Myocyte (in vitro differentiated cells): Measurements from ENCODE around the gene GBP1. TPM values are rescaled to one million over a fixed set of nuclear protein-coding genes. Genes with fewer than 3 reads are reported as not detected.
A peak's percentile ranks its signal among the peaks of the same experiment; 100 is the strongest.
"Not testable (repeated sequence)": the region's sequence is repeated elsewhere in the genome, so short reads cannot be mapped to it uniquely, and the experiment has no call there.

ENCODE experiments used
- DNase-seq: peaks from one replicate; pipeline ENCODE4 v3.0.0-alpha.2; 2012; ENCODE audit warnings: low read depth
- total RNA-seq: library from RNA; depleted of rRNA; stranded (reverse); fragments of >200 nt; gene quantifications from 2 replicates; pipeline ENCODE4 v1.2.3, GENCODE V29; 2014

The GBP1 gene
- total RNA-seq, 1 donor from 2014 or later: 30.3 TPM

GRCh38 chr1:89060091-89060490 is 4.9 kb downstream of the GBP1 start:
- peak; percentile 28 for DNase-seq

DNA sequence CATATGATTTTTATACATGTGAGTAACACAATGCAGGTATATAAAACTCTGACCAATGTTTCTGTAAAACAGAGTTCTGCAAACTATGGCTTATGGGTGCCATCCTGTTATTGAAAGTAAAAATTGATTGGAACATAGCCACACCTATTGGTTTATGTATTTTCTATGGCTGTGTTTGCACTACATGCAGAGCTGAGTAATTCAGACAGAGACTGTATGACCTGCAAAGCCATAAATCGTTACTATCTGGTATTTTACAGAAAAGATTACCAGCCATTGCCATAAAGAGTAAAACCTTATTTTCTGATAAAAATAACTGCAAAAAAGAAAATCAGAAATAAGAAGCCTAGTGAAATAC is 13.1 kb downstream of the GBP1 start:
- DNase-seq: no peak

DNA sequence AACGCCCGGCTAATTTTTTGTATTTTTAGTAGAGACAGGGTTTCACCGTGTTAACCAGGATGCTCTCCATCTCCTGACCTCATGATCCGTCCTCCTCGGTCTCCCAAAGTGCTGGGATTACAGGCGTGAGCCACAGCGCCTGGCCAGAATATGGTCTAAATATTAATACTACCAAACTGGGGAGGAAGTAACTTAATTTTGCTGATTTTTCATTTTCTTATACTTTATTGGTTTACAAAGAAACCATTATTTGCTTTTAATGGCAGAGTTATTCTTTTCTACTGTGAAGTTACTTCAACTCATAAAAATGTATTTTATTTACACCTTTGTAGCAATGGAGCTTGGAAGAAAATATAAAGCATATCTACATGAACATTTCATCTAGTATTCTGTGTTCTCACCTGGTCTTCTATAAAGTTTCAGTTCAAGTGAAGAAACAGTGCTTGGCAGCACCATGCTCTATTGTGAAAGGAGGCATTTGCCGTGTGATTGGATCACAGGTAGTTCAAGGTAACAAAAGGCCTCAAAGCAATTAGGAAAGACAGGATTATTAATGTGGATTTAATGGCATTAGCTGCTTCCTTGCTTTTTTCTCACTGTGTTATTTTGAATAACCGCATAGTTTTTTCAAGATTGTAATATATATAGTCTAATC is 13.6 kb downstream of the GBP1 start:
- no peak for DNase-seq

DNA sequence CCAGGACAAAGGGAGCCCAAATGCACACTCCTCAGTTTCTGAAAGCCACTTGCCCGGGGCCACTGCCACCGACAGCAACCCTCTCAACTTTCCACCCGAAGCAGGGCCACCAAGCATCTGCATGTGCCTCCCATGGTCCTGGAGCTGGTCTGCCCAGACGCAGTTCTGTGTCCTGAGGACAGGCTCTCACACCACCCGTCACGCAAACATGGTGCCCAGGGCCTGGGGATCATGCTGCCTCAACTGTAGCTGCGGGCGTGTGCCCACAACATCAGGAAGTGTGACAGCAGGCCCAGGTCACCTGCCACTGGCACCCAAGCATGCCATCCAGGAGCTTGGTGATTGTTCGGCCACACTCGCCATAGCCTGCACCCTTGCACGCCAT is 14.4 kb downstream of the GBP1 start:
- DNase-seq: no peak

GRCh38 chr1:89049901-89050648 is 14.9 kb downstream of the GBP1 start:
- DNase-seq: not testable (repeated sequence)

GRCh38 chr1:89049187-89049586 is 15.8 kb downstream of the GBP1 start:
- not testable (repeated sequence) for DNase-seq

GRCh38 chr1:89047734-89048133 is 17.3 kb downstream of the GBP1 start:
- no peak for DNase-seq

DNA sequence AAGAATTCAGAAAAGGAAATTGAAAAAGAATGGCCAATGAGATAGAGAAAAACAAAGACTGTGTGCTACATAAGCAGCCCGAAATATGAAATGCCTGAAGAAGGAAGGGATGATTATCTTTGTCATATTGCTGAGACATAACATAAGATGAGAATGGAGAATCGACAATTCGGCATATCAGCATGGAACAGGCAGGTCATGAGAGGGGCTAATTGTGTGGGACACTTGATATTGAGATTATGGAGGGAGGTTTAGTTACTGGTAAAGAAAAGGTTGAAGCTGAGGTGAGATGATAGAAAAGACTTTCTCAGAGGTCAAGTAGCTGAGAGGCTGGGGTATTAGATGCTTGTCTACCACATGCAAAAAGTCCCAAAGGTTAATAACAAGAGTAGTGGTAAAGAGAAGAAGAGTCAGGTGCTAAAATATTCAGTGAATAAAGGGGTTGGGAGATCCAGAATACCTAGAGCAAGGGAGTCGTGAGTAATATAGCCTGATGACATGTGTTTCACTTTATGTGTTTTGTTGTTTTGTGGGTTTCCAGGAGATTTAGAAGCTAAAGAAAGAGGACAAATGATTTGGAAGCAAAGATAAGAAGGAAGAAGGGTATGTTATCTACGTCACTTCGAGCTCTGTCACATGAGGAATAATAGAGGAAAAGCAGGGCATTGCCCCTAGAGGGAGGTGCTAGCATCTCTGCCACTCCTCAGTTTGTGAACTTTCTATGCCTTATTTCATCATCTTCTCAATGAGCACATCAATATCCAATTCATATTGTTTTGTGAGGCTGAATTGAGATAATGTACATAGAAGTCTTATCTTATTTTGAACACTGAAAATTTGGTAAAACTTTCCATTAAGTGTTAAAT is 18.5 kb downstream of the GBP1 start:
- not testable (repeated sequence) for DNase-seq

DNA sequence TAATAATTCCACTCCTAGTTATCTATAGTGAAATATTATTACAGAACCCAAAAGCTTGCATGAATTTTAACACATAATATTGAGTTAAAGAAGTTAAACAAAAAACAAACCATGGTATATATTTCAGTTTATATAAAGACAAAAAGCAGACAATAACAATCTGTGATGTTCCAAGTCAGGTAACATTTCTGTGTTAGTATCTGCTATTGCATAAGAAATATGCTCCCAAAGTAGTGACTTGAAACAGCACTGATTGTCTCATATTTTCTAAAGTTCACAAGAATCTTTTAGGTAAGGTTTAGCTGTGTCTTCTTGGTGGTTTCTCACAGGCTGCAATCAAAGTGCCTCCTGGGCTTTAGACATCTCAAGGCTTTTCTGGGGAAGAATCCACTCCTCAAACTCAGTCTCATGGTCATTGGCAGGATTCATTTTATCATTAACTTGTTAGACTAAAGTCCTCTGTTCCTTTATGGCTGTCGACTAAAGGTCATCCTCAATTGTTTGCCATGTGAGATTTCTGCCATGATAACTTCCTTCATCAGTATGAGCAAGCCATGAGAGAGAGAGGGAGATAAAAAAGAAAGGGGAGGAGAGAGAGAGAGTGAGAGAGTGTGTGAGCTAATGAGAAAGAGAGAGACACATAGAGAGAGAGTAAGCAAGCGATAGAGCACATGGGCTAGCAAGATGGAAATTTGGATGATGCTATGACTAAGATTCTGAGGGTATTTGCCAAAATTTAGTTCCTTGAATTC is 19.9 kb downstream of the GBP1 start:
- DNase-seq: no peak

DNA sequence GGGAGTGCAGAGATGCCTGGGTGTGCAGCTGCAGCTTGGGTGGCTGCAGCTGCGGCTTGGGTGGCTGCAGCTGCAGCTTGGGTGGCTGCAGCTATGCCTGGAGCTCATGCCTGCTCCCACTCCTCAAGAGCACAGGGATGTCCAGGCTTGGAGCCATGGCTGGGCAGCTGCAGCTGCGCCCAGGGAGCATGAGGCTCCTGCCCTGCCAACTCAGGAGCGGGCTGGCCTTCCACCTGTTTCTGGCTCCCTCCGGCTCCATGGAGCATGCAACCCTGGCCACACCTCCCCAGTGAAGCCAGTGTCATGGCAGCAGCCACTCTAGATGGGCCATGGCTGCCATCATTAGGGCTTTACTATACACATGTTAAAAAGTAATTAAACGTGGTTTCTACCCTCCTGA is 21.1 kb downstream of the GBP1 start:
- peak; percentile 27 for DNase-seq

- DNase-seq: no peak
These were observed 22.5 kb downstream of the GBP1 start for GRCh38 chr1:89042491-89042890.

DNA sequence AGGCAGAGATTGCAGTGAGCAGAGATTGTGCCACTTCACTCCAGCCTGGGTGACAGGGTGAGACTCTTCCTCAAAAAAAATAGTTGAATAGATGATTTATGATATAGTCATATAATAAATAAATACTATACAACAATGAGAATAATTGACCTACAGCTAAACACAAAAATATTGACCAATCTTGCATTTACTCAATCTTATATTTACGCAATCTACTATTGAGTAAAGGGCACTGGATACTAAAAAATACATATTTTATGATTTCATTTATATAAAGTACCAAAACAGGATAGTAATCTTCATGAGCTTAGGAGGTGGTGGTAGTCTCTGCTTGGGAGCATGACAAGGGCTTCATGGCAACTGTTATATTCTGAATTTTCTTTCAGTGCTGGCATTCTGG is 23.3 kb downstream of the GBP1 start:
- no peak for DNase-seq

- peak; percentile 56 for DNase-seq
These were observed 23.8 kb downstream of the GBP1 start for GRCh38 chr1:89041119-89041641.

GRCh38 chr1:89040315-89040626 is 24.7 kb downstream of the GBP1 start:
- DNase-seq: peak; percentile 10

DNA sequence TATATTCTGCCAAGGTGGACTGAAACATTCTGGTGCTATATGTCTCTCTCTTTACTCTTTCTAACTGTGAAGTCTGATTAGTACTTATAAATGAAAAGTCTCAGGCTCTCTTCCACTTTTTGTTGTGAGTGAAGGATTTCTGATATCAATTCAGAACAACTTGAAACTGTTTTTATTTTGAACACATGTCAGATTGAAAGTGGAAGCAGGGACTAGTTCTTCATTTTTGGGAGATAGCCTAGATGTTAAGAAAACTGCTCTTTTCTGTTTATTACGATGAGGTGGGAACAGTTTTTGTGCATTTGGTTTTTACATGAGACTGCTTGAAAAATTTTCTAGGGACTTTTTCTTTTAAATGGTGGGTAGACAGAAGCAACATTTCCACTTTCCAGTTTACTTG is 27.8 kb downstream of the GBP1 start:
- no peak for DNase-seq

GRCh38 chr1:89035080-89035479 is 29.9 kb downstream of the GBP1 start:
- no peak for DNase-seq

DNA sequence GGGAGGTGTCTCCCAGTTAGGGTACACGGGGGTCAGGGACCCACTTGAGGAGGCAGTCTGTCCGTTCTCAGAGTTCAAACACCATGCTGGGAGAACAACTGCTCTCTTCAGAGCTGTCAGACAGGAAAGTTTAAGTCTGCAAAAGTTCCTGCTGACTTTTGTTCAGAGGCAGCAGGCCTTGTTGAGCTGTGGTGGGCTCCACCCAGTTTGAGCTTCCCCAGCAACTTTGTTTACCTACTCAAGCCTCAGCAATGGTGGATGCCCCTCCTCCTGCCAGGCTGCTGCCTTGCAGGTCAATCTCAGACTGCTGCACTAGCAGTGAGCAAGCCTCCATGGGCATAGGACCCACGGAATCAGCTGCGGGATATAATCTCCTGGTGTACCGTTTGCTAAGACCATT is 31.0 kb downstream of the GBP1 start:
- DNase-seq: not testable (repeated sequence)

GRCh38 chr1:89029051-89029450 is 36.0 kb downstream of the GBP1 start:
- DNase-seq: peak; percentile 14

GRCh38 chr1:89025928-89026327 is 39.1 kb downstream of the GBP1 start:
- no peak for DNase-seq

DNA sequence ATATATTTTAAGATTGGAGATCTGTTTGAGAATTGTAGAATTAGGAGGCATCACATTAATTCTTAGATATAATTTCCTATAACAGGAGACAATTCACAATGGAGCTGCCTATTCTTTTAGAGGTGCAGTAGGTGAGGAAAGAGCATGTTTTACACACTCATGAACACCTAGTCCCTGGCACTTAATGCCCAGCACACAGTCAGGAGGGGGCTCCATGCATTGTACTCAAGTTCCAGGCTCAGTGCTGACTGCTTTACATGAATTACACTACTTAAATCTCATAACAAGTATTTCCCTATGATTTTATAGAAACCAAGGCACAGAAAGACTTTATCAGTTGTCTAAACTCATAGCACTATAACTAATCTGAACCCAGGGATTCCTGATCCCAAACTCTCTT is 42.0 kb downstream of the GBP1 start:
- DNase-seq: no peak
